ENCODE results near the gene HOXA9. TPM values are rescaled to one million over a fixed set of nuclear protein-coding genes. Genes with fewer than 3 reads are reported as not detected.
A peak's percentile ranks its signal among the peaks of the same experiment; 100 is the strongest.

Gene HOXA9
- total RNA-seq, 2 donors from 2014 or later = 18.0 to 28.6 TPM

DNA sequence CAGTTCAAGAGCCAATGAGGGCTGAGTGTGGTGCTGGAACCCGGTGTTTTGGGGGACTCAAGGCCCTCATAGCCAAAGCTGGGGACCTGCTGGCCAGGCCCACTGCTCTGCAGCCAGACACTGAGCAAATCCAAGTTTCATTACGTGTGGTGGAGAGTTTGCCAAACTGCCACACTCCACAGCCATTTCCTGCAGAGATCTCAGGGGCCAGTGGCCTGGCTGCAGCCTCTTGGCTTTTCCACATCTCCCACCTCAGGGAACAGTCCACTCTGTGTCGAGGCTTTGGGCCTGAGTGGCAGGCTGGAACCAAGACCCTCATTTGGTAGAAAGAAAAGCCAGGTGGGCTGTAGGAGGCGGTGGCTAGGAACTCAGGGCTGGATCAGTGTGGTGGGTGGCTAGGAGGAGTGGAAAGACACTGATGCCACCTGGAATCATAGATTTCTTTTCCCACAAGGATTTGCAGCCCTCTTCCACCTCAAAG is 16.5 kb upstream of the HOXA9 start:
- DNase-seq (peak; percentile 21 to 28), ATAC-seq (no peak)

DNA sequence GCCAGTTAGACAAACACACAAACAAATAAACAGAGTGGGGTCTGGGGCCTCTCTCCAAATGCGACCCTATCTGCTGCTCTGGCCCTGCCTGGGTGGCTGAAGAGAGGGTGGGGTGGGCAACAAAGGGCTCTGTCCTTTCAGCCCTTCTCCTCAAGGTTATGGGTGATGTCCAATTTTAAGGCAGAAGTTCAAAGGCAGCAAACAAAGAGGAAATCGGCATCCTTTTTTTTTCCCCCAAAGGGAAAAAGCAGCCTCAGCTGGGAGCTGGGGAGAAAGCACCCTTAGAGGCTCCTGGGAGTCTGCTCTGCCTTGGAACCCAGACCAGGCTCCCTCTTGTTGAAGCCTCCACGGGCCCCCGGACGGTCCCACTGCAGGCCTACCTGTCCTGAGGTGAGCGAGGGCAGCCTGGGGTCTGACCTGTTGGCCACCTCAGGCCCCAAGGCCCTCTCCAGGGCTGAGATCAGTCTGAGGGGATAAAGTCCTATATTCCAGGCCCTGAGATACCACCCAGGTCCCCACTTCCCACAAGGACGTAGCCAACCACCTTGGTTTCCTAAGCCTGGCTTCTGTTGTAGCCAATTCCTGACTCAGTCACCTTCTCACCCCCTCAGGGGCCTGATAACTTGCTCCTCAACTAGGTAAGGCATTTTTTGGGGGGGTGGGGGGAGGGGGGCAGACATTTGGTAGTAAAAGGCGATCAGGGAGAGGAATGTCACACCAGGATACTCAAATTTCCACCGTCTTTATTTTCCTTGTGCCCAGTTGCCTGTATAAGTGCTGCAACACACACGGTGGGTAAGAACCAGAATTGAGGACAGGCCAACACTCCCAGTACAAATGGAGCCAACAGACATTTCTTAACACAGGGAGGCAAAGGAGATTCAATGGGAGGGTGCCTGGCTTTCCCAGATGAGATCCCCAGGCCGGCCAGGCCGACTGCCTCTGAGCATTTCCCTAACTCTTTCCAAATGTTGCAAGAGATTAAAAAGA is 15.4 kb upstream of the HOXA9 start:
- intact Hi-C loops (cut with DNase I, micrococcal nuclease) = no loop called here

More for the DNA sequence above, 16.5 kb upstream of the HOXA9 start:
- intact Hi-C loops (cut with DNase I, micrococcal nuclease) = no loop called here

DNA sequence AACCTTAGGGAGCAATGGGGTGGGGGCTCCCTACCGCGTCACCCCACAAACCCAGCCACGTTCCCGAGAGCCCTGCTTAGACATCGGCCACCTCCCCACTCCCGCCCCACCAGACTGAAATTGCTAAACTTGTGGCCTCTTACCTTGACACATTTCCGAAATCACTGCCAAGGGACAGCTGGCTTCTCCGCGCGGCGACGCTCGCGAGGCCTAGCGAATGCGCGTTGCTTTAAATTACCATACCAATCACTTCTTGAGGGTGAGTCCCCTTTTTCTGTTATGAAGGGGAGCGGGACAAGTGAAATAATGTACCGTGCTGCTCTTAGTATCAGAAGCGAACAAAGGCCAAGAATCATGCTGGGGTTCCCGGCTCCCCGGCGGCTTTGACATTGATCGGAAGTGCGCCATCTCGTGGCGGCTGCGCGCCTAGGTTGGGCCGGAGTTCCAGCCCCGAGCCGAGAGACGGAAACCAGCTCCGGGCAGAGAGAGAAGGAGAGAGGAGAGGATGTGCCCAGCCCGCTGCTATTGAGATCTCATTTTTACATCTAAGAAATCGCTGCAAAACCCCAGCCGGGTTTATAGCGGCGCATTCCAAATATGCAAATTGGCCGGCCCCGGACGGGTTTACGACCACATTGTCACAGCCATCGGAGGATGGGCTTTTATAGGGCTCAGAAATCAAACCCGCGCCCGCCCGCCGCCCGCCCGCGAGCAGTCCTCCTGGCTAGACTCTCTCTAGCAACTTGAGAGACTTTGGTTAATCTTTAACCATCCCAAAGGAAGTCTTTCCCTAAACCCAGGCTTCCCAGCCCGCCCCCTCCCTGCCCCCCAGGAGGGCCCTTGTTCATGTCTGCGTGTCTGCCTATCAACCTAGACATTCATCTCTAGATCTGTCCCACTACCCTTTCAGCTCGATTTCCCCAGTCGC is 14.4 kb upstream of the HOXA9 start:
- ATAC-seq (peak; percentile 45), DNase-seq (peak; percentile 87)
- intact Hi-C loops (cut with DNase I, micrococcal nuclease) = loop anchor here in 1 of 2 donors (10.0 kb wide), 1 partner anchor 1325 kb away; no protein-coding TSS in a partner anchor

More for the DNA sequence above, 15.4 kb upstream of the HOXA9 start:
- ATAC-seq = no peak
- DNase-seq = peak; percentile 33 to 48

- DNase-seq = peak in 1 of 2 donors; percentile 14
- intact Hi-C loops (cut with DNase I, micrococcal nuclease) = loop anchor here in 1 of 2 donors (10.0 kb wide), 1 partner anchor 1324 kb away; no protein-coding TSS in a partner anchor
- no peak for ATAC-seq
Measured at GRCh38 chr7:27179030-27179429, 13.7 kb upstream of the HOXA9 start.

DNA sequence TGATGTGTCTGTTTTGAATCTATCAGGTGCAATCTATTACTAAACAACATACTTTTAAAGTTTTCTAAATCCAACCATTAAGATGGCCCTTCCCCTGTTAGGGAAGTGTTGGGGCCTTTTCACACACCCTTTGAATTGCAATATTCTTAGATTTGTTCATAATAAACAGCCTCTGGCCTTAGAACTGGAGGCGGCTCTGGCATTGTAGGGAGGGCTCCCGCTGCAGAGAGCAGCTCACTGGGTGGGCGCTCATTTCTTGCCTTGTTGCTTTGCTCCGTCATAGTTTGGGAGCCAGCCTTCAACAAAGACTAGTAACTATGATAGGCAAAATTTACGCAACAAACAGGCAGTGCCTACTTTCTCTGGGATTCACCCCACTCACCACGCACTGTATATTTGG is 13.0 kb upstream of the HOXA9 start:
- peak; percentile 27 to 37 for DNase-seq
- intact Hi-C loops (cut with DNase I, micrococcal nuclease) = loop anchor here in 1 of 2 donors (10.0 kb wide), 1 partner anchor 1324 kb away; no protein-coding TSS in a partner anchor
- no peak for ATAC-seq

DNA sequence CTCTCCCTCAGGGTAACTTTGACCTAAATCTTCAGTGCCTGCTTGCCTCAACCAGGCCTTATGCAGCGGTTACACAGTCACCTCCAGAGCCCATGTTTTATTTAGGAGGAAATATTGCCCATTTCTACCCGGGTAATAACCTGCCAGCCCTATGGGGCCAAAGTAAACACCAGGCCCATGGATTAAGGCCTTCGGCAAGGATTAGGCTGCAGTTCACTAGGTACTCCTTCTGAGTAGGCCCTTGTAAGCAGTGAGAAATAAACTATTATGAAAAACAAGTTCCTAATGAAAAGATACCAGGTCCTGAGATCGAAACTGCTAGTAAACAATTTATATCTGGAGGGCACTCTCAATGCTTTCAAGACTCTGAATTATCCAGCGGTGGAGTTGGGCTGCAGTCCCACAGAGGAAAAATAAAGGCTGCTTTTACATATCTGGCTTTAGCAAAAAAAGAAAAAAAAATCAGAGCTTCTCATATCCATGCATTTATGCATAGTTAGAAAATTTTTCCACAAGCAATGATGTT is 12.5 kb upstream of the HOXA9 start:
- intact Hi-C loops (cut with DNase I, micrococcal nuclease) = loop anchor here in 1 of 2 donors (10.0 kb wide), 1 partner anchor 1323 kb away; no protein-coding TSS in a partner anchor
- DNase-seq (peak in 1 of 2 donors; percentile 17), ATAC-seq (peak; percentile 3)

DNA sequence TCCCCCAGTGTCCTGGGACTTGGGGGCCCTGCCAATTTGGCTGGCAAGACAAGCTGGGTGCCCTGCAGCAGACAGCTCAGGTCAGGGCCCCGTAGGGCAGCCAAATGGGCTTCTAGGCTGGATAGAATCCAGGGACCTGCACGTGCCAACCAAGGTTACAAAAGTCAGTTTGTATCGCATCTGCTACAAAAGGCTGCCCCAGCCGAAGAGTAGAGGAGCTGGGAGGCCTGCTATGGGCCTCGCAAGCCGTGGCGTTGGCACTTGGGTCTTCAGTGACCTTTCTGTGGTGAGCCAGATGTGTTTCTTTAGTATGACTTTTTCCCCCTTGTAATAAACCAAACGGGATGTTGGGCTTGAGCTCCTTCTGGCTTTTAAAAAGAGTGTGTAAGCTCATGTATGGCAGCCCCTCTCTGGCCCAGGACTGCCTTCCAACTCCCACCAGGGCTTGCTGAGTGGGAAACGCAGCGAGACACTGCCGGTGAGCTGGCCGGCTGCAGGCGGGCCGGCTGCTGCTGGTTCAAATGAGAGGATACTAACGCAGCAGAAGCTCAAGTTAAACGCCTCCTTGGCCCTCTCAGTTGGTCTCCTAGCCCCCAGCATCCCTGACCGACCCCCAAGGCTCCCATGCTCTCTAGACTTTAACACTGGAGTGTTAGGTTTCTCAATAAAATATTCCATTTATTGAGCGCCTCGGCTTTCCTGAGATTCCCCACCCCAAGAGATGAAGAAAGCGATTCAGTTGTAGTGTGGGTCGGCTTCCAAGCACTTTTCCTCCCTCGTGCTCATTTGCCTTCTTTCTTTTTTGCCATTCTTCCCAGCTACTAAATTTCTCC is 11.8 kb upstream of the HOXA9 start:
- intact Hi-C loops (cut with DNase I, micrococcal nuclease) = loop anchor here in 1 of 2 donors (10.0 kb wide), 1 partner anchor 1322 kb away; no protein-coding TSS in a partner anchor
- DNase-seq = peak; percentile 34 to 44
- no peak for ATAC-seq

DNA sequence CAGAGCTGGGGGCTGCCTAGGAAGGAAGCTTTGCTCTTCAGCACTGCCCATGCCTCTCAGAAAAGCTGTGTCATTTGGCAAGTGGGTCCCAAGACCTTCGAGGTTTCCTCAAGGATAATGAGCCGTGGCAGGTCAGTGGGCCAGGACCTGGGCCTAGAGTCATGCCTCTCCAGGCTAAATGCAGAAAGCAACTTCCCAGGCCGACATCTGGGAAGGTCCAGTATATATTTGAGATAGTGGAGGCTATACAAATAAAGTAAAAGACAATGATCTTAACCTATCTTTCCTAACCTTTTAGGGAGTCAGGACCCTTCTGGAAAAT is 11.1 kb upstream of the HOXA9 start:
- intact Hi-C loops (cut with DNase I, micrococcal nuclease) = loop anchor here in 1 of 2 donors (10.0 kb wide), 1 partner anchor 1322 kb away; no protein-coding TSS in a partner anchor
- no peak for ATAC-seq

GRCh38 chr7:27175626-27176523 is 10.5 kb upstream of the HOXA9 start:
- intact Hi-C loops (cut with DNase I, micrococcal nuclease) = loop anchor here in 1 of 2 donors (10.0 kb wide), 1 partner anchor 1321 kb away; no protein-coding TSS in a partner anchor
- DNase-seq (peak; percentile 29 to 46), ATAC-seq (peak; percentile 7)

More for the DNA sequence above, 11.1 kb upstream of the HOXA9 start:
- DNase-seq = no peak

DNA sequence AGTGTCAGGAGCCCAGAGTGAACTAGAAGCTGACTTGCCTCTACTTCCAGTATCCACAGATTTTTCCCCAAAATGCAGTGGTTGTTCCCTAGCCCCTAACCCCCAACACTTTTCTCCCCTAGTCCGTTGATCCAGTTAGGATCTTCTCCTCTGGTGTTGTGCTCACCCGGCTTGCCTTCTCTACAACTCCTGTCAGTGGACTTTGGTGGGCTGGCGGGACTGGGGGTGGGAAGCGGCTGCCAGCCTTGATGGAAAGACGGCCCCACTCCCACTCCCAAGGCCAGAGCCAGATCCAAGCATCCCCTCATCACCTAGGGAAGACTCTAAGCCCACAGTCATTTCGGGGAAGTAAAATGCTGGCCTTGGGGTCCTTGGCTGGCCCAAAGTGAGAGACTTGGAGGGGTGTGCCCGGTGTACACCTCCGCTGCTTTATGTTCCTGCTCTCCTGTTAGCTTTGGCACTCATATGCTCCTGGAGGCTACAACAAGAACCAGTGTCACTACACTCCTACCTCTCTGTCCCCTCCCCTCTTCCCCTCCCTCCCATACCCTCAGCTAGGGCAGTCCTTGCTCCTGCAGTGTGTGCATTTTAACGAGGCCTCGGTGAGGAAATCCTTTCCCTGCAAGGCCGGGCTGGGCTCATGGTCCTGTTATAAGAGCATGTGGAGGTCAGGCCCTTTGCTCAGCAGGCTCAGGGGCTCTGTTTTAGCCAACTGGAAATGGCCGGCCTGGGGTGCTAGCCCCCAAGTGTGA is 9.7 kb upstream of the HOXA9 start:
- intact Hi-C loops (cut with DNase I, micrococcal nuclease) = loop anchor here in 1 of 2 donors (10.0 kb wide), 1 partner anchor 1320 kb away; no protein-coding TSS in a partner anchor
- DNase-seq (peak; percentile 80 to 91), ATAC-seq (peak; percentile 60)

DNA sequence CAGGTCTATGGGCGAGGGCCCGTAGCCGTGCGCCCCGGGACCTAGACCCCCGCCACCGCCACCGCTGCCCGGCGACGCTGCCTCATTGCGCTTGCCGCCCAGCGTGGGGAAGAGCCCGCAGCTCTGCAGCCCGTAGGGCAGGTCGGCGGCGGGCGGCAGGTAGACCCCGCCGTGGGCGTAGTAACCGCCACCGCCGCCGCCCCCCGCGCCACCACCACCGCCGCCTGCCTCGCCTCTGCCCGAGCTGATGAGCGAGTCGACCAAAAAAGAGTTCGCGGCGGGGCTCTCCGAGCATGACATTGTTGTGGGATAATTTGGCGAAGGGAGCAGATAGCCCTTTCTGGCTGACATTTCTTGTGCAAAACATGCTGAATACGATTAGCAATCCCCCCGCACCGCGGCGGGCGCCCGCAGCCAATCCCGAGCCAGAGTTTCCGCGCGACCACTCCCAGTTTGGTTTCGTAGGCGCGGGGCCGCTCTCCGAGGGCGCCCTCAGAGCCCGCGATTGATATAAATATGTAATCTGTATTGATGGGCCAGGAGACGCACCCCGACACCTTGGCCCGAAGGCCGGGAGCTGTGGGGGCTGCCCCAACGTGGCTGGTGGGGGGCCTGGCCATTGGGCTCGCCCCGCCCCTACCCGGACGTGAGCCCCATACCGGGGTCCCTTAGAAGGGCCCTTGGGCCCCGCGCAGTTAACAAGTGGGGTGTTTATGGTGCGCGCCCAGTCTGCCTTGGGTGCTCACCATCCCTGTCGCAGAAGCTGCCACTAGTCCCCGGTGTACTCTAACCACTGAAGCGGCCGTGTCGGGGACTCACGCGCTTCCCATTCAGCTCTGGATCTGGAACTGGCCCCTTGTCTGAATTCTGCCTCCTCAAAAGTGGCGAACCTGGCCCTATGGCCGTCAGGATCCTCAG is 8.9 kb upstream of the HOXA9 start, which contains the start of gene HOXA10:
TSS of gene HOXA10 (minus strand) at position 365 of the 918 bp plus-strand sequence. CDS start at position 351, 14 bp downstream.
- ATAC-seq (peak; percentile 22), DNase-seq (peak; percentile 74 to 80)
- intact Hi-C loops (cut with DNase I, micrococcal nuclease) = loop anchor here in 1 of 2 donors (10.0 kb wide), 1 partner anchor 1319 kb away; no protein-coding TSS in a partner anchor

DNA sequence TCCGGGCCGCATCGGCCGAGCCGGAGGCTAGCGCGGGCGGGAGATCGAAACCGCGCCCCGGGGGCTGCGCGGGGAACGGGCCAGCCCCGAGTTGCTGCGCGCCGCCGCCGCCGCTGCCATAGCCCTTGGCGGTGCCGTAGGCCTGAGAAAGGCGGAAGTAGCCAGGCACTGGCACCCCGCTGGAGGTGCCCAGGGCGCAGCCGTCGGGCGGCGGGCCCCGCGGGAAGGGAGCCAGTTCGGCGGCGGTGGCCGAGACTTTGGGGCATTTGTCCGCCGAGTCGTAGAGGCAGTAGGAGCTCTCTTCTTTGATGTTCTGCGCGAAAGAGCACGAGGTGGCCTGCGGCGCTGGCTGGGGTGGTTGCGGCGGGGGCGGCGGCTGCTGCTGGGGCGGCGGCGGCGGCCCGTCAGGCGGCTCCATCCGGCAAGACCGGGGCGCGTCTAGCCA is 8.2 kb upstream of the HOXA9 start:
- DNase-seq = peak; percentile 37 to 59
- peak; percentile 11 for ATAC-seq
- intact Hi-C loops (cut with DNase I, micrococcal nuclease) = loop anchor here in 1 of 2 donors (10.0 kb wide), 1 partner anchor 1319 kb away; no protein-coding TSS in a partner anchor

GRCh38 chr7:27172823-27173510 is 7.6 kb upstream of the HOXA9 start:
- intact Hi-C loops (cut with DNase I, micrococcal nuclease) = loop anchor here in 1 of 2 donors (10.0 kb wide), 1 partner anchor 1318 kb away; no protein-coding TSS in a partner anchor

More at GRCh38 chr7:27172823-27173510, 7.6 kb upstream of the HOXA9 start:
- ATAC-seq (peak; percentile 22), DNase-seq (peak; percentile 85 to 88)
